ENCODE data around the gene RAD51B.

- TF ChIP-seq CTCF (optimal IDR thresholded peaks at IDR 0.05 in 1 of 3, IDR thresholded peaks at IDR 0.05 in 1 of 3, conservative IDR thresholded peaks at IDR 0.05 in 1 of 3; ENCODE audit: extremely low read depth in 1 of 3, insufficient read depth in 2 of 3, low read length in 3 of 3) (no peak), EZH2 (IDR thresholded peaks at IDR 0.05; ENCODE audit: low read length) (no peak)
Observed at GRCh38 chr14:68372368-68372767, 552.8 kb downstream of the RAD51B start.

Measured in keratinocyte (primary cell).